IMR-90 (cell line): Measurements from ENCODE around the gene MTOR. TPM values are rescaled to one million over a fixed set of nuclear protein-coding genes. Genes with fewer than 3 reads are reported as not detected.

Experiments
- ATAC-seq: fragments of 200-7000 bp; cut with Tn5 transposase; 2 replicates; pipeline ENCODE4 v1.9.1; 2020; ENCODE audit warnings: low read depth, mild to moderate bottlenecking, moderate library complexity
- BruUV-seq: library from RNA; stranded (reverse); fragments of 400-500 nt; replicated peaks from 2 replicates; lab custom pipeline; 2021; lab: Mats Ljungman, UMichigan
- CTCF ChIA-PET: fragments of 300-600 bp; formaldehyde crosslinking; extraction: SDS; loops from one replicate; lab custom pipeline; 2021; ENCODE audit warnings: antibody characterized with exemption; lab: Yijun Ruan, JAX
- POLR2A ChIA-PET: fragments of 300-600 bp; sonication (Branson Sonifier 250); formaldehyde crosslinking; loops from one replicate; lab custom pipeline; 2022; ENCODE audit warnings: antibody characterized with exemption; ENCODE audit not compliant: unreplicated experiment; lab: Charles Lee
- DNase-seq: peaks from one replicate; pipeline ENCODE4 v3.0.0; 2013
- H2AFZ ChIP-seq: replicated peaks from 2 replicates; pipeline ENCODE3; 2013; ENCODE audit warnings: low read length, mild to moderate bottlenecking; ENCODE audit not compliant: poor library complexity
- H2AK5ac ChIP-seq: 2 replicates; pipeline ENCODE4 v1.6.1; 2013; ENCODE audit warnings: low read depth, low read length, inconsistent platforms
- H2AK9ac ChIP-seq: replicated peaks from 2 replicates; pipeline ENCODE3; 2013; ENCODE audit warnings: mild to moderate bottlenecking, low read depth, low read length, moderate library complexity; ENCODE audit not compliant: poor library complexity
- H2BK120ac ChIP-seq: 2 replicates; pipeline ENCODE4 v1.6.1; 2013; ENCODE audit warnings: low read depth, low read length, inconsistent platforms
- H2BK15ac ChIP-seq: 3 replicates; pipeline ENCODE4 v1.6.1; 2013; ENCODE audit warnings: low read depth, low read length, inconsistent platforms
- H2BK20ac ChIP-seq: 2 replicates; pipeline ENCODE4 v1.6.1; 2013; ENCODE audit warnings: low read depth, mild to moderate bottlenecking, inconsistent platforms, low read length, moderate library complexity
- H2BK5ac ChIP-seq: 2 replicates; pipeline ENCODE4 v1.6.1; 2013; ENCODE audit warnings: mild to moderate bottlenecking, low read depth, low read length, inconsistent platforms; ENCODE audit not compliant: poor library complexity, severe bottlenecking
- H3K14ac ChIP-seq: replicated peaks from 2 replicates; pipeline ENCODE4 v1.6.1; 2013; ENCODE audit warnings: low read depth, low read length, inconsistent platforms
- H3K18ac ChIP-seq: 2 replicates; pipeline ENCODE4 v1.6.1; 2013; ENCODE audit warnings: low read depth, low read length, control low read depth
- H3K23ac ChIP-seq: 2 replicates; pipeline ENCODE4 v1.6.1; 2013; ENCODE audit warnings: low read depth, low read length, inconsistent platforms
- H3K27ac ChIP-seq: 2 replicates; pipeline ENCODE4 v1.5.1; 2013; ENCODE audit warnings: mild to moderate bottlenecking, control low read depth, low read length; ENCODE audit not compliant: insufficient read depth
- H3K27me3 ChIP-seq: 2 replicates; pipeline ENCODE4 v1.6.1; 2013; ENCODE audit warnings: low read length; ENCODE audit not compliant: control insufficient read depth, insufficient read depth
- H3K36me3 ChIP-seq: 2 replicates; pipeline ENCODE4 v1.6.1; 2013; ENCODE audit warnings: low read length, mixed read lengths; ENCODE audit not compliant: control insufficient read depth, insufficient read depth
- H3K4ac ChIP-seq: 2 replicates; pipeline ENCODE4 v1.6.1; 2013; ENCODE audit warnings: low read depth, low read length, inconsistent platforms
- H3K4me1 ChIP-seq: 2 replicates; pipeline ENCODE4 v1.6.1; 2013; ENCODE audit warnings: low read length, mixed read lengths; ENCODE audit not compliant: control insufficient read depth, insufficient read depth
- H3K4me2 ChIP-seq: 2 replicates; pipeline ENCODE4 v1.6.1; 2013; ENCODE audit warnings: low read depth, mild to moderate bottlenecking, control low read depth, low read length, moderate library complexity
- H3K4me3 ChIP-seq: 2 replicates; pipeline ENCODE4 v1.5.1; 2013; ENCODE audit warnings: low read depth, mild to moderate bottlenecking, control low read depth, low read length, moderate library complexity; ENCODE audit not compliant: insufficient read depth
- H3K56ac ChIP-seq: 2 replicates; pipeline ENCODE4 v1.6.1; 2013; ENCODE audit warnings: low read length, inconsistent platforms; ENCODE audit not compliant: insufficient read depth; ENCODE audit errors: extremely low read depth
- H3K79me1 ChIP-seq, 2 experiments: 2 replicates each; pipeline ENCODE4 v1.6.1; 2013; ENCODE audit warnings: low read length in 2 of 2, inconsistent platforms in 1 of 2, low read depth in 1 of 2
- H3K9ac ChIP-seq: 2 replicates; pipeline ENCODE4 v1.6.1; 2013; ENCODE audit warnings: low read depth, low read length, control low read depth
- H3K9me1 ChIP-seq: 2 replicates; pipeline ENCODE4 v1.6.1; 2013; ENCODE audit warnings: low read length, inconsistent platforms; ENCODE audit not compliant: insufficient read depth
- H3K9me3 ChIP-seq: 2 replicates; pipeline ENCODE4 v1.6.1; 2013; ENCODE audit warnings: low read length; ENCODE audit not compliant: control insufficient read depth, insufficient read depth
- H4K20me1 ChIP-seq: 2 replicates; pipeline ENCODE4 v1.6.1; 2013; ENCODE audit warnings: low read length, inconsistent platforms; ENCODE audit not compliant: insufficient read depth
- H4K5ac ChIP-seq: 2 replicates; pipeline ENCODE4 v1.6.1; 2013; ENCODE audit warnings: mild to moderate bottlenecking, low read depth, low read length, control low read depth
- H4K8ac ChIP-seq, 2 experiments: 2 replicates each; pipeline ENCODE4 v1.6.1; 2013; ENCODE audit warnings: low read depth in 2 of 2, low read length in 2 of 2, control low read depth in 1 of 2, inconsistent platforms in 1 of 2
- H4K91ac ChIP-seq: 2 replicates; pipeline ENCODE4 v1.6.1; 2013; ENCODE audit warnings: low read depth, low read length, inconsistent platforms; ENCODE audit not compliant: insufficient read depth
- CEBPB ChIP-seq: IDR thresholded peaks from 2 replicates; pipeline ENCODE4 v1.6.1; 2012; ENCODE audit warnings: low read depth, low read length, improper control_type of control experiment
- CHD1 ChIP-seq: IDR thresholded peaks from 2 replicates; pipeline ENCODE4 v1.6.1; 2012; ENCODE audit warnings: low read depth, low read length, improper control_type of control experiment
- MAFK ChIP-seq: IDR thresholded peaks from 2 replicates; pipeline ENCODE4 v1.6.1; 2012; ENCODE audit warnings: low read depth, low read length, improper control_type of control experiment
- NFE2L2 ChIP-seq: fragments of 150-350 bp; IDR thresholded peaks from 2 replicates; pipeline ENCODE4 v1.6.1; 2016; ENCODE audit warnings: low read depth, mild to moderate bottlenecking, low read length
- SMC3 ChIP-seq: fragments of 150-350 bp; IDR thresholded peaks from 2 replicates; pipeline ENCODE4 v1.6.1; 2016; ENCODE audit warnings: low read depth, mild to moderate bottlenecking, antibody characterized with exemption, low read length, moderate library complexity
- WGBS, 2 experiments: methylation state at CpG; one replicate each; pipeline versions ENCODE4 v1.1.5 to v1.1.7; 2013; ENCODE audit warnings: missing lambda C conversion rate in 2 of 2; ENCODE audit not compliant: insufficient read length in 1 of 2; ENCODE audit errors: extremely low coverage in 2 of 2; 5-methylcytosine and 5-hydroxymethylcytosine counted together
- dilution Hi-C: fragments of 300-500 bp; cut with HindIII; formaldehyde crosslinking; loops from one replicate; pipeline ENCODE4 v1.14.3; 2018; ENCODE audit warnings: low sequenced_read_pairs; ENCODE audit not compliant: unreplicated experiment
- in situ Hi-C: fragments of 300-500 bp; cut with MboI; formaldehyde crosslinking; loops from 3 replicates; pipeline ENCODE4 v1.14.3; 2019; ENCODE audit warnings: low sequenced_read_pairs, inconsistent platforms, mixed read lengths
- intact Hi-C: fragments of 100-400 bp; cut with micrococcal nuclease; formaldehyde crosslinking; loops from 2 replicates; pipeline ENCODE4 v1.10.0; 2022
- polyA plus RNA-seq, 3 experiments: library from polyadenylated mRNA; depleted of rRNA; stranded (reverse); fragments of >200 nt; gene quantifications; 2 replicates each; pipeline ENCODE4 v1.2.3, GENCODE V29; 2012; ENCODE audit warnings: low replicate concordance in 1 of 3
- total RNA-seq: library from RNA; depleted of rRNA; stranded (reverse); fragments of >200 nt; gene quantifications from 2 replicates; pipeline ENCODE4 v1.2.3, GENCODE V29; 2012
- TF ChIP-seq, protein P1 (sequence below): conservative IDR thresholded peaks from 2 replicates; pipeline ENCODE4 v1.5.1; 2012; ENCODE audit warnings: mild to moderate bottlenecking, low read depth, low read length, improper control_type of control experiment

MTOR gene
- total and polyA plus RNA-seq, 2 of the 4 experiments (the other 2 are of a cell fraction) = 19.2 to 36.7 TPM

DNA sequence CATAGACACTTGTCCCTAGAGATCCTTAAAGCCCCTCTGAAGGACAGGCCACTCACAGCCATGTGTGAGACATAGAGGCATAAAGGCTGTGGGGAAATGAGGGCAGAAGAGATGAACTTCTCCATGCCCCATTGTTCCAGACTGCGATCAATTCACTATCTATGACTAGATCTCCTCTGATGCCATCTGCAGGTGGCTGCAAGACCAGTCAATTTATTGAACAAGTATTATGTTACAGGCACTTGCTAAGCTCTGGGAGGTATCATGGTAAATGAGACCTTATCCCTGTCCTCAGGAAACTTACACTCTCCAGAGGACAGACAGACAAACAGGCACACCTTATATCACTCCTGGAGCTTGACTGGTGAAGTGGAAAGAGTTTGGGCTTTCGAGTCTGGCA lies 33.6 kb upstream of the MTOR start:
- Histone ChIP-seq H4K20me1 (peaks cover 8% of the 10 kb centered on the region; the same call in 1 of the 2 replicates), H3K4me3 (no peak overlapping the region), H3K14ac (no peak overlapping the region), H2BK20ac (no peak overlapping the region), H2BK15ac (no peak overlapping the region), H3K4me2 (no peak overlapping the region), H3K9me3 (no peaks in the 10 kb centered on the region), H3K27me3 (no peaks in the 10 kb centered on the region), H3K79me1 (no peaks in the 10 kb centered on the region), H2BK120ac (no peak overlapping the region), H3K56ac (no peak overlapping the region), H3K9me1 (peaks cover 8% of the 10 kb centered on the region; the same call in 1 of the 2 replicates), H2AK9ac (no peak overlapping the region), H4K8ac (no peak overlapping the region), H3K23ac (no peak overlapping the region), H2BK5ac (no peak overlapping the region), H3K18ac (no peak overlapping the region), H4K91ac (no peak overlapping the region), H3K4me1 (no peaks in the 10 kb centered on the region; the same call in 1 of the 2 replicates), H2AK5ac (no peak overlapping the region), H4K5ac (no peak overlapping the region), H3K27ac (no peak overlapping the region), H3K4ac (no peak overlapping the region), H3K36me3 (peaks cover 5% of the 10 kb centered on the region; the same call in 1 of the 2 replicates), H2AFZ (no peak overlapping the region), H3K9ac (no peak overlapping the region)
- in situ Hi-C loops = no loop called here
- TF ChIP-seq CEBPB (no peak), CHD1 (no peak), MAFK (no peak), SMC3 (no peak), NFE2L2 (no peak)
- TF ChIP-seq, protein P1, sequence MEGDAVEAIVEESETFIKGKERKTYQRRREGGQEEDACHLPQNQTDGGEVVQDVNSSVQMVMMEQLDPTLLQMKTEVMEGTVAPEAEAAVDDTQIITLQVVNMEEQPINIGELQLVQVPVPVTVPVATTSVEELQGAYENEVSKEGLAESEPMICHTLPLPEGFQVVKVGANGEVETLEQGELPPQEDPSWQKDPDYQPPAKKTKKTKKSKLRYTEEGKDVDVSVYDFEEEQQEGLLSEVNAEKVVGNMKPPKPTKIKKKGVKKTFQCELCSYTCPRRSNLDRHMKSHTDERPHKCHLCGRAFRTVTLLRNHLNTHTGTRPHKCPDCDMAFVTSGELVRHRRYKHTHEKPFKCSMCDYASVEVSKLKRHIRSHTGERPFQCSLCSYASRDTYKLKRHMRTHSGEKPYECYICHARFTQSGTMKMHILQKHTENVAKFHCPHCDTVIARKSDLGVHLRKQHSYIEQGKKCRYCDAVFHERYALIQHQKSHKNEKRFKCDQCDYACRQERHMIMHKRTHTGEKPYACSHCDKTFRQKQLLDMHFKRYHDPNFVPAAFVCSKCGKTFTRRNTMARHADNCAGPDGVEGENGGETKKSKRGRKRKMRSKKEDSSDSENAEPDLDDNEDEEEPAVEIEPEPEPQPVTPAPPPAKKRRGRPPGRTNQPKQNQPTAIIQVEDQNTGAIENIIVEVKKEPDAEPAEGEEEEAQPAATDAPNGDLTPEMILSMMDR = no peak
- POLR2A ChIA-PET = no interaction called here
- DNase-seq = no peak
- no peak for ATAC-seq
- CTCF ChIA-PET = interaction anchor here (0.7 kb wide), 1 partner anchor 83 kb away, joined by 3 read pairs; no protein-coding TSS in a partner anchor
- intact Hi-C loops = no loop called here
- no TSS peak for BruUV-seq
- dilution Hi-C loops = no loop called here
- no CpG with 5 or more reads among the region's 2 CpGs for WGBS, 2 experiments
